Stimulated activated CD4-positive, alpha-beta T cell treated with anti-CD3 and anti-CD28 coated beads, Interleukin-4, amount 100 ng/mL, for 24 hours (primary cell): Measurements from ENCODE around the gene SMARCAL1.

ENCODE experiments used
- DNase-seq: peaks from one replicate; pipeline ENCODE4 v3.0.0-alpha.2; 2020

Gene SMARCAL1

DNA sequence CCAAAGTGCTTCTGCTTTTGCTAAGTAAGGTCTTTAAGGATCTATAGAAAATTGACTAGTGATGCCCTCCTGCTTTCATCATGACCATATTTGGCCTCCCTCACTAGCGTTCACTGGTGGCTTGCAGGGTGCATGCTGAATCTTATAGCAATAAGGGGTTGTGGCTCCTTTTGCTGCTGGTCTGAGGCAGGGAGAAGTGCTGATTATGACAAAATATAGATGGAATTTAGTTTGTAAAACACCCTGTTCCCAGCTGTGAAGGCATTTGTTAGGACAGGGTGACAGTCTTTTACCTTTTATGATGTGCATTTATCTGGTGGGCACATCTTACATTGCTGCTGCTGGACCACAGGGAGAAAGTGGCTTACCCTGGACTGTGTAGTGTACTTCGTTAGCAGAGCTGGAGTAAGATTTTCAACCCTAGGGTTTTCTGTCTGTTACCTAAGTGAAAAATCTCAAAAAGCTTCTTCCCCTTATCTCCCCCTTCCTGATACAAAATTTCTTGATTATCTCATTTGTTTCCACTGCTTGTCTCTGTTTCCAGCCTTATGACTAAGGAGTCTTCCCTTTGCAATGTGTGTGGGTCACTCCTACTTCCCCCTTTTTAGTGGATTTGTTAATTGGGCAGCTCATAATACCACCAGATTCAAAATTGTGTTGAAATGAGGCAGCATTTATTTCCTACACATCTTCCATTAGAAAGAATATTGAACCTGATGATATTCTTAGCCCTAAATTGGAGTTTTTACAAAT, 65.2 kb downstream of the SMARCAL1 start:
- DNase-seq, result no peak

DNA sequence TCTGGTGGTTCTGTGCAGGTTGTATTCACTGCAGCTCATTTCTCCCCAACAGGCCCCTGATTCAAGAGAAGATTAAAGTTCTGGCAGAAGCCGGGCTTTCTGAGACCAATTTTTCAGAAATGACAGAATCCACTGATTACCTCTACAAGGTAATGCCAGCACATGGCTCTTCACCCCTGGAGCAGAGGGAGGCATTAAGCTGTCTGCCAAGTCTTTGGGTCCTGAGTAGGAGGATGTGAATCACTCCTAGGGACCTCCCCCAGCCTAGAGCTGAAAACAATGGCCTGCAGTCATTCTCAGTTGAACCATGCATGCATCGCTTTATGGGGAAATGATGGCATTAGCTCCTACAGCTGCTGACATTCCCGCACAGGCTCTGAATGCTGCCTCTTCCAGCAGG, 65.9 kb downstream of the SMARCAL1 start:
- no peak for DNase-seq

DNA sequence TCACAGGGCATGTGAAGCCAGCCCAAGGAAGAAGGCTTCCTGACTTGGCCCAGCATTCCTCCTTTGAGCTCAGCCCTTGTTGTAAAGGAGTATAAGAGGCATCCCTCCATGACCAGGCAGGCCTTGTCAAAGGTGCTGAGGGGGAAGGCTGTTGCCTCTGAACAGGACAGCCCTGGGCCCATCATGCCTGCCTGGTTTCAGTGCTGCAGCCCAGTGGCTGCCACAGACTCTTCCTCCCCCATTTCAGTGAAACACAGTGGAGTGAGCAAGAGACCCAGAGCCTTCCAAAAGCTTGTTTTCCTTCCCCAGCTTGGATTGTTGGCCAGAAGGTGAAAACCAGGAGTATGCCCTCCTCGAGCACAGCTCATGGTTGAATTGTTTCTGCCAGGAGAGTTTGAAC, 66.5 kb downstream of the SMARCAL1 start:
- no peak for DNase-seq

DNA sequence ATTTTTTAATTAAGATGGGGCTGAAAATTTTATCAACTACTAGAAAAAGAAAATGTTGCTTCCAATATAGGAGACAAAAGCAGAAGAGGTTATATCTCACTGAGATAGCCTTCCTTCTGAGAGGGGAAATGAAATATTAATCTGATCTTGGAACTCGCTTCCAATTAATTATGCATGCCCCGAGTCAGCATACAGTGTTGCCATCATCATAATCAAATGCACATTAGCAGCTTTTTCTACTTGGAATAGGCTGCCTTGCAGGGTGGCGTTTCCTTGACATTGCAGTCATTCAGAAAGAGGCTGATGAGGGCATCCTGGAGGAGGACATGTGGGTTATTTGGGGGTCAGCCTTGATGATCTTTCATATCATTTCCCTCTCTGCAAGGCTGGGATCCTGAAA, 67.9 kb downstream of the SMARCAL1 start:
- DNase-seq, result no peak

DNA sequence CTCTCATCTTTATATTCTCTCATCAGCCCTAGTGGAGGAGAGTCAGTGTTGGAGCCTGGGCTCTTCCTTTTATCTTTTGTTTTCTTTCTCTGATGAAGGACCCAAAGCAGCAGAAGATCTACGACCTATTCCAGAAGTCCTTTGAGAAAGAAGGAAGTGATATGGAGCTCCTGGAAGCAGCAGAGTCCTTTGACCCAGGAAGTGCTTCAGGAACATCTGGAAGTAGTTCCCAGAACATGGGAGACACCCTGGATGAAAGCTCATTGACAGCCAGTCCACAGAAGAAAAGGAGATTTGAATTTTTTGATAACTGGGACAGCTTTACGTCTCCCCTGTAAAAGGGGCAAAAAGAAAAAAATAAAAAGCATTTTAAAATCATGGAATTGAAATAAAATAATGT, 70.4 kb downstream of the SMARCAL1 start:
- no peak for DNase-seq

DNA sequence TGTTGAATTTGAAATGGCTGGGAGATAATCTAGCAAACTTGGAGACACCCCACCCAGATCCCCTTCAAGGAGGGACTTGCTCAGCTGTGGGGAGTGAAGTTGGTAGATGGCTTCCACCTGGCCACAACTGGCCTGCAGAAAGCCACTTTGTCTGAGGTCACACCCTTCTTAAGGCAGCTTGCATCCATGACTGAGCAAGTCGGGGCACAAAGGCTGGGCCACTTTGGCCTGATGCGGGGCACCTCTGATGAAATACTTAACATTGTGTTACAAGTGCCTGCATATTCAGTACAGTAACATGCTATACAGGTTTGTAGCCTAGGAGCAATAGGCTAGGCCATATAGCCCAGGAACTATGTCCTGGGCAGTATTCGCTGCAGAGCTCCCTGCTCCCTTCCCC, 73.0 kb downstream of the SMARCAL1 start:
- DNase-seq, result no peak

DNA sequence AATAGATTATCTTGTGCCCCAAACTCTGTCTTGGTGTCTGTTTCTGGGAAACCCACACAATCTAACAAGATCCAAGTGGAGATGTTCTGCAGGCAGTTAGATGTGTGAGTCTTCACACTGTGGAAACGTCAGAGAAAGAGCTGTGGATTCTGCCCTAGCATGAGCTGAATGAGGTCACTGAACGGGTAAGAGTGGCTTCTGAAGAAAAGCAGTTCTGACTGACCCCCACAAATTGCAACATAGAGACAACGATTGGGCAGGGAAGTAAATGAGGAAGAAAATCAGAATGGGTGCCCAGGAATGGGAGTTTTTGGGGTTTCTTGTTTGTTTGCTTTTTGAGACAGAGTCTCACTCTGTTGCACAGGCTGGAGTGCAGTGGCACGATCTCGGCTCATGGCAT, 73.5 kb downstream of the SMARCAL1 start:
- no peak for DNase-seq

DNA sequence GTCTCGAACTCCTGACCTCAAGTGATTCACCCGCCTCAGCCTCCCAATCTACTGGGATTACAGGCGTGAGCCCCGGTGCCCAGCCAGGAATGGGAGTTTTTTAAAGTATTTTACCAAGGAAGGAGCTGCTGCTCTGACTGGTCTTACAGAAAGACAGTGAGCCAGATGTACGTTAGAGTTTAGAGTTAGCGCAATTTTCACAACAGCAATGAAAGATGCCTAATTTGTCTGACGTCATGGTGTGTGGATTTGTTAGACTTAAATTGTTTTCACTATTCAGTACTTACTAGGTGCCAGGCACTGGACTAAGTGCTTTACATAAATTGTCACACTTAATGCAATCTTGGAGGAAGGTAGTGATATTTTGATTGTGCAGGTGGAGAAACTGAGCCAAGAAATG, 74.0 kb downstream of the SMARCAL1 start:
- DNase-seq, result no peak

DNA sequence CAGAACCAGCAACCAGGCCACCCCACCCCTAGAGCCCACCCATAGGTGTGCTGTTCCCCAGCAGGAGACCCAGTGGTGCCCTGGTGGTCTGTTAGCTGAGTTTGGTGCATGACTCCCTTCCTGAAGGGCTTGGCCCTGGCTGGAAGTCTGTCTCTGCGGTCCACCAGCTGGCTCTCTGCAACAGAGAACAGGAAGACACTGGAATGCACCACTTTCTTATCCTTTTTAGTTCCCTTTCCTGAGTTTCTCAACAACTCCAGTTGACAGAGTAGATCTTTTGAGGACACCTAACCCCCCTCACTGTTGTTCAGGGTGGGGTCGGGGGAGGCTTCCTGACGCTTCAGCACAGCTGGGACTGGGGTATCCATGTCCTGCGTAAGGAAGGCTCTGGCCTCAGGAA, 74.4 kb downstream of the SMARCAL1 start:
- DNase-seq, result no peak

DNA sequence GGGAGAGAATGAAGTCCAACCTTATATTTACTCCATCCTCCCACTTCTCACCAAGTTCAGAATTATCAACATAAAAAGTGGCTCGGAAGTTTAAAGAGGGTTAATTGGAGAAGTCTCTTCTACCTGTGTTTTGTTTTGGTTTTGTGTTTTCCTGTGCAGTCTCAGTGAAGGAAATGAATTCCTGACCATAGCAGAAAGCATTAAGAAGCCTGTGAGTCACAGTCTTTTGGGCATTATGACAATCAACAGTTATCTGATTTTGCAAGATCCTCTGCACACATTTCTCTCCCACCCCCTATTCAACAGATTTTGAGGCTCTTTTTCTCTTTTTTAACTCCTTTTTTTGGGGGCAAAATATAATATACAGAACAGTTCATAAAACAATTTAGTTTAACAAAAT, 77.8 kb downstream of the SMARCAL1 start:
- no peak for DNase-seq

DNA sequence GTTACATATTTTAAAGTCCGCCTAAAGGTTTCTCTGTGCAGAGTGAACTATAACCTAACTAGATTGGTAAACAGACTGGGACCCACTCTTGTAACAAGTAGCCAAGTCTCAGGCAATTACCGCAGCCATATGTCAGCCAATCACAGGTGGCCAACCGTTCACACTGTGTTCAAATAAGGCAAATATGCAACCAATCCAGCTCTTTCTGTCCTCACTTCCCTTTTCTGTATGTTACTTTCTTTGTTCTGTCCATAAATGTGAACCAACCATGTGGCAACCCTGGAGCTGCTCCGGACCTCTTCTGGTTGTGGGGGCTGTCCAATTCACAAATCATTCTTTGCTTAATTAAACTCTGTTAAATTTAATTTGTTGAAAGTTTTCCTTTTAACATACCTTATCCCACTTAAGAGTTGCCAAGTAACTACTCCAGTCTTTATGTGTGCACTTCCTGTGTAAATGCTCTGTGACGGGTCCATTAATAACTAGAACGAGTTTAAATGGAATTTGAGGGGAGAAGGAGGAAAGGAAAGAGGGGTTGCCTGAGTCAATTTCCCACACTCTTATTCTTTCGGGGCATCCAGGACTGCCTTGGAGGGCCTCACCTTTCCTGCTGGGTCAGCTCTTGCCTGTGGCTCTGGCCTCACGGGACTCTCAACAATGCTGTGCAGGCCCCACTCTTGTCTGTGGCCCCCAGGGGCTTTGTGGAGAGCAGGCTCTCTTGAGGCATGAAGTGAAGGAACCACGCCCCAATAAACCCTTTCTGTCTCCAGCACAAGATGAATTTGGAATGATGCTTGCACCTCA, 79.7 kb downstream of the SMARCAL1 start:
- no peak for DNase-seq

DNA sequence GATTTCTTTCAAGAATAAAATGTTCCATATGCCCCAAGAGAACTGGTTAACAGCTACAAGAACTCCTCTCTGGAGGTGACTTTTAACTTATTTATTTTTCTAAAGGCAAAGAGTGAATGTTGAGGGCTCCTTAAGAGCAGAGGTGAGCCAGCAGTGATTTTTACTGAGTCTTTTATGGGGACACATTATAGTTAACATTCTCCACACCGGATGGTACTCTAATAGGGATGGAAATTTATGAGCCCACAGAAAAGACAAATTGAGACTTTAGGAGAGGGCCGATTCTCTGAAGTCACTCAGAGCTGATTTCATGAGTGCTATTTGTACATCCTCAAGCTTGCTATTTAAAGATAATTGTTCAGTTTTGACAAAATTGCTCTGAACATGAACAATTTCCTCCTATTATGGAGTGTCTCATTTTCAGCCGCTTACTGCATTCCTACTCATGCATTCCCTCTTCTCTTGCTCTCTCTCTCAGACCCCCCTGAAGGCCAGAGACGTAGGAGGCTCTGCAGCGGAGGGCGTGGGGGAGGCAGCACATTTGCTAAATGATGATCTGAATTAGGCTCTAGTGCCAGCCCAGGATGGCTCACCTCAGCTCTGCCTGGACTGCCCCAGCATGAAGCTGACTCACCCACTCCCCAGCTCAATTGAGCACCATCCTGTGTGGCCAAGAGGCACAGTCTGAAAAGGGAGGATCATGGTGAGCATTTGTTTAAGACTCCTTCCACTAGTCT, 80.5 kb downstream of the SMARCAL1 start:
- no peak for DNase-seq

DNA sequence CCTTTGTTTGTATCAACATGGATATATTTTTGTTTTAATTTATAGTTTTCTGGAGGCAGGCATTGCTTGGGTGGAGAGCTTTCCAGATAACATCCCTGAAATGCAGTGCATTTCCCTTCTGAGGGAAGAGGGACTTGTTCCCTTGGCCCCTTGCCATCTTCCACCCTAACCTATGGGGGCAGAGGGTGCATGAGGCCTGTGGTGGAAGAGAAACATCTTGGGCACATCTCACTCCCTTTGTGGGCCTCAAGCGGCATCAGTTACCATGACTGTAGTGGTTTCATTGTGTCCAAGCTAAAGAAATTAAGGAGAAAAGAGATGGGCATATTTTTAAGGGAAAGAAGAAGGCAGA, 81.0 kb downstream of the SMARCAL1 start:
- no peak for DNase-seq

DNA sequence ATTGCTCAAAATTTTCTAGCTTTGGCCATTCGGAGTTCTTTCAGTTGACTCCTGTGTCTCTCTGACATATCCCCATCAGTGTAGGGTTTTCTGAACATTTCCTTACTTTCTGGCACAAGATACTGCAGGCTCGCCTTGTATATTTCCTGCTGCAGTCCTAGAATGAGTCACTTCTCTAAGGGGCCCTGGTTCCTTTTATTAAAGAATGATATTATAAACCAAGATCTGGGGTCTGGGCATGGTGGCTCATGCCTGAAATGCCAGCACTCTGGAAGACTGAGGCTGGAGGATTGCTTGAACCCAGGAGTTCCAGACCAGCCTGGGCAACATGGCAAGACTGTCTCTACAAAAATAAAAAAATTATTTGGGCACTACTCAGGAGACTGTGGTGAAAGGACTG, 83.4 kb downstream of the SMARCAL1 start:
- no peak for DNase-seq

DNA sequence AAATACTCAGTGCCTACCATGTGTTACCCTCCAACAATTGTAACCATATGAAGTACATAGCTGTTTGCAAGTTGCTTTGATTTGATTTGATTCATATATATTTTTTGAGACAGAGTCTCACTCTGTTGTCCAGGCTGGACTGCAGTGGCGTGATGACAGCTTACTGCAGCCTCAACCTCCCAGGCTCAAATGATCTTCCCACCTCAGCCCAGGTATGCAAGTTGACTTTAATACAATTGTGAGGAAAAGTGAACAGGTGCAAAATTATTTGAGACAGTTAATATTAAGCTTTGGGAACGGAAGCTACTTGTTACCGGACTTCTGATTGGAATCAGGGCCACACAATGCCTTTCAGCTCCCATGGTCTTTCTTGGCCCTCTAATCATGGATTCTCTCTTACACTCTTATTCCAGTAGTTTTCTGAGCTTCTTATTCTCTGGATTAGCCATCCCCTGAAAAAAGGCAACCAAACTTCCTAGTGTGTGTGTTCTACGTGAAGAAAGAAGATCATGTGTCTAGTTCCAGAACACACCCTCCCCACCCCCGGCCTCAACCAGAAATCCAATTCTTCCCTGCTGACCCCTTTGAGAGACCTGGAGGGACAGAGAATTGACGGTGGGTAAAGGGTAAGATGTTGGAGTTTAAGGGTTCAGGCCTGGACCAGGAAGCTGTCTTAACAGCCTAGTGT, 85.2 kb downstream of the SMARCAL1 start:
- no peak for DNase-seq

DNA sequence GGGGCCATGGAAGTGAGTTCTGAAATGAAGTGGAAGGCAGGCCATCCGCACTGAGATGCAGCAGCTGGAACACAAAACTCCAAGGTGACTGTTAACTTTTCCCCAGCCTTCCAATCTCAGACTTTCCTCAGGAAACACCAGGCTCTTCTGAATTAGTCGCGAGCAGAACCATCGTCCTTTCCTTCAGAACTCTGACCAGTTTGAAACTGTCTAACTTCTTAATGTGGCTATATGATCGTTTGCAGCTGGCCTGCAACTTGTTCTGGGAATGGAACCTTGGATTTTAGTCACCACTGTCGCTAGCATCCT, 85.7 kb downstream of the SMARCAL1 start:
- no peak for DNase-seq

DNA sequence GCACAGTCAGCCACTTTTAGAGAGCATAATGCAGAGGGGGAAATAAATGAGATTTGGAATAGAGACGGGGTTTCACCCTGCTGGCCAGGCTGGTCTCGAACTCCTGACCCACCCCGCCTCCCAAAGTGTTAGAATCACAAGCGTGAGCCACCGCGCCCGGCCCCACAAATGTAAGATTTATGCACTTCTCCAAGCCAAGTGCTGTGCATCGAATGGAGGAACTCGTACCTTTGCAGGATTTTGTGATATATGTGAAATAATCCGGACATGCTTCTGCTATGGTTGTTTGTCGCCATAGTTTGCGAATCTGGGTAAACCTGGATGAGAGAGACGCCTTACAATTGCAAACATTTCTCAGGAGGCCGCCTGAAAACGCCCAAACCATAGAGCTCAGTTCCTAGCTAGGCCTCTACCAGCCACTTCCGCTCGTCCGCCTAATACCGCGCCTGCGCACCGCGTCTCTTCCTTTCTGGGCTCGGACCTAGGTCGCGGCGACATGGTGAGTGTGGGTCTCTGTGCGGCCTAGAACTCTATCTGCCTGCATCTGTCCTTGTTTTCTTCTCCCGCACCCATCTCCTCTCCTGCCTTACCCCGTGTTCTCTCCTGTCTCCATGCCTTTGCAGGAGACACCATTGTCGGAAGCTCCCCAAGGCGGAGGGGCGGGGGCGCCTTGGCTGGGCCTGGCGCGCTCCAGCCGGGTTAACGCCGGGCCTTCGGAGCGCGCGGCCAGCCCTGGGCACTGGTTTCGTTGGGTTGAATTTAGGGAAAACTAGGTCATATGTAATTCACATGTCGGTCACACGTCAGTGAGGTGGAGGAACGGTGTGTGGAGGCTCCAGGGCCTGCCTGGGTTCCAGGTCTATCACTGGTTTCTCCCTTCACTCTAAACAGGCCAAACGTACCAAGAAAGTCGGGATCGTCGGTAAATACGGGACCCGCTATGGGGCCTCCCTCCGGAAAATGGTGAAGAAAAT, 86.4 kb downstream of the SMARCAL1 start, which contains the start of gene RPL37A:
Gene RPL37A (plus strand): TSS at position 466 of the 974 bp plus-strand sequence. CDS start 31 bp downstream, at position 497.
- DNase-seq, result peak; percentile 93

DNA sequence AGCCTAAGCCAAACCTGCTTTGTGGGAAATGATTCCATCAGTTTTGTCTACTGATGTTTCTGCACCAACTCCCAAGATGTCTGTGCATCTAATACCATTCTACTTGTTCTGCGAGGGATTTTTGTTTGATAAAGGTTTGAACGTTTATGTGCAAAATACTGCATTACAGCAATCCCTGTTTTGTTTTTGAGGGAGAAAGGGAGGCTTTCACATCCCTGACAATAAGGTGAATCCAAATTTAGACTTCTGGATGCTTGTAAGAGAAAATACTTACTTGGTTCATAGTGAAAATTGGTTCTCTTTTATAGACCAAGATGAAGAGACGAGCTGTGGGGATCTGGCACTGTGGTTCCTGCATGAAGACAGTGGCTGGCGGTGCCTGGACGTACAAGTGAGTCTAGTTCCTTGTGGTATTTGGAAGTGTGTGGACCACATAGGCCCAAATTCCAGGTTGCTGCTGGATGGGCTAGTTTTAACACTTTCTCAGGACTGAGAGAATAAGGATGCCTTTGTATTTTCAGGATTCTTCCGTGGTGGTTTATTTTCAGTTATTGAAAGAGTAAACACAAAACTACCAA, 87.4 kb downstream of the SMARCAL1 start:
- DNase-seq, result no peak

DNA sequence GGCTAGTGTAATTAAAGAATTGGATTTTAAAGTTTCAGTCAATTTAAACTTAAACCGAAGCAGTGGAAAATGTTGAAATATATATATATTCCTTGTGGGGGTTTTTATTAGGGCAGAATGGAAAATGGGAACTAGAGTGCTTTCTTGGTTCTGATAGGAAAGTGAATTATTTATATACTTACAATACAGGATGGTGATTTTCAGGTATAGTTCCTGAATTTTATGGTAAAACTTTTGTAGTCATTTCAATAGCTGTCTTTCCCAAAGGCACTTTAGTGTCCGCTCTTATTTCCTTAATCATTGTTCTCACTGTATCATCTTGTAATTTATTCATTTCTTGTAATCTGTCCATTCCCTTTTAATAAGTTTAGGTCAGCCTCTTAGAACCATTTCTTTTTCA, 88.3 kb downstream of the SMARCAL1 start:
- no peak for DNase-seq

DNA sequence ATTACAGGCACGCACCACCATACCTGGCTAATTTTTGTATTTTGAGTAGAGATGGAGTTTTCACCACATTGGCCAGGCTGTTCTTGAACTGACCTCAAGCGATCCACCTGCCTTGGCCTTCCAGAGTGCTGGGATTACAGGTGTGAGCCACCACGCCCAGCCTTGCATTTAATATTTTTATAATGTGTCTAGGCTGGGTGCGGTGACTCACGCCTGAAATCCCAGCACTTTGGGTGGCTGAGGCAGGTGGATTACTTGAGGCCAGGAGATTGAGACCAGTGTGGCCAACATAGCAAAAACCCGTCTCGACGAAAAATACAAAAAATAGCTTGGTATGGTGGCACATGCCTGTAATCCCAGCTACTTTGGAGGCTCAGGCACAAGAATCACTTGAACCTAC, 89.6 kb downstream of the SMARCAL1 start:
- no peak for DNase-seq

DNA sequence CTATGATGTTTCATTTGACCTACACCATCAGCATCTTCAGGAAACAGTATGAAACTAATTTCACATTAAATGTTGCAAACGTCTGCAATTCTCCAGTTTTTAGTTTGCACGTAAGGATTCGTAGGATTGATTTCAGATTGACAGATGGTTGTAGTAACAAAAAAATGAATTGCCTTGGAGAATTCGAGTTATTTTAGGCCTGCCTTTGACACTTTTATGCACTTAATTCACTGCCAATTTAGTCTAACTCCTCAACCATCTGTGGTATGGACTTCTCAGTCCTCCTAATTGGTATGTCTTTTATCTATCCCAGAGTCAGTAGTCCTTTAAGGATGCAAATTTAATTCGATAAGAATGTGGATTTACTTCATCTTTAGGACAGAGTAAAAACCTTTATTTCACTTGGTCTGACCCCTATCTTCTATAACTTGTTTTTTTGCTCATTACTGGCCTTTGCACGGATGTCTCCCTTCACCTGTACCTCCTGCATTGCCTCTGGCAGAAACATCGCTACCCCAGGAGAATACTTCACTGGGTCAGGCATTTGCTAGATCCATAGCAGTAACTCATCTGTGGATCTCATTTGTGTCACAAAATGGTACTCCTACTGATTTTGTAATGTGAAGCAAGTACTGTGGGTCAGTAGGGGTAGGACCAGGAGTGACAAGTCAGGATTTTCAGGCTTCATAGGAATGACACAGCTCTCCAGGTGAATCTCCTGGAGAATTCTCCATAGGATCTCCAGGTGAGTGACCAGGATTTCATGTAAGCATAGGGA, 90.3 kb downstream of the SMARCAL1 start:
- no peak for DNase-seq
